ENCODE measurements around the gene PPP4R4.

DNA sequence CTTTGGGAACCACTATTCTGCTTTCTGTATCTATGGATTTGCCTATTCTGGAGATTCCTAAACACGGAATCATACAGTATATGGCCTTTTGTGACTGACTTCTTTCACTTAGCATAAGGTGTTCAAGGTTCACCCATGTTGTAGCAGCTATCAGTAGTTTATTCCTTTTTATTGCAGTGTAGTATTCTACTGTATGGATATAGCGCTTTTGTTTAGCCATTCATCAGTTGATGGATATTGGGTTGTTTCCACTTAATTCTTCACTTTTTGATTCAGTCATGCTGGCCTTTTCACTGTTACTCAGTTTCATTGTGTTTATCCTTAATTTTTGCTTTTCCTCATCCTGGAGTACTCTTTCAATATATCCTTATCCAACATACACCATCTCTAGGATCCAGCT lies 5.1 kb downstream of the PPP4R4 start:
- TF ChIP-seq, protein P1, sequence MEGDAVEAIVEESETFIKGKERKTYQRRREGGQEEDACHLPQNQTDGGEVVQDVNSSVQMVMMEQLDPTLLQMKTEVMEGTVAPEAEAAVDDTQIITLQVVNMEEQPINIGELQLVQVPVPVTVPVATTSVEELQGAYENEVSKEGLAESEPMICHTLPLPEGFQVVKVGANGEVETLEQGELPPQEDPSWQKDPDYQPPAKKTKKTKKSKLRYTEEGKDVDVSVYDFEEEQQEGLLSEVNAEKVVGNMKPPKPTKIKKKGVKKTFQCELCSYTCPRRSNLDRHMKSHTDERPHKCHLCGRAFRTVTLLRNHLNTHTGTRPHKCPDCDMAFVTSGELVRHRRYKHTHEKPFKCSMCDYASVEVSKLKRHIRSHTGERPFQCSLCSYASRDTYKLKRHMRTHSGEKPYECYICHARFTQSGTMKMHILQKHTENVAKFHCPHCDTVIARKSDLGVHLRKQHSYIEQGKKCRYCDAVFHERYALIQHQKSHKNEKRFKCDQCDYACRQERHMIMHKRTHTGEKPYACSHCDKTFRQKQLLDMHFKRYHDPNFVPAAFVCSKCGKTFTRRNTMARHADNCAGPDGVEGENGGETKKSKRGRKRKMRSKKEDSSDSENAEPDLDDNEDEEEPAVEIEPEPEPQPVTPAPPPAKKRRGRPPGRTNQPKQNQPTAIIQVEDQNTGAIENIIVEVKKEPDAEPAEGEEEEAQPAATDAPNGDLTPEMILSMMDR (IDR thresholded peaks at IDR 0.05), result no peak
- TF ChIP-seq RFX5 (IDR thresholded peaks at IDR 0.05; ENCODE audit: low read length), result no peak
- TF ChIP-seq POLR2AphosphoS5 (IDR thresholded peaks at IDR 0.05; ENCODE audit: low read depth, low read length), result no peak
